ENCODE measurements around the gene CCDC74B.
"Not testable (repeated sequence)": the region's sequence is repeated elsewhere in the genome, so short reads cannot be mapped to it uniquely, and the experiment has no call there.

The CCDC74B gene

DNA sequence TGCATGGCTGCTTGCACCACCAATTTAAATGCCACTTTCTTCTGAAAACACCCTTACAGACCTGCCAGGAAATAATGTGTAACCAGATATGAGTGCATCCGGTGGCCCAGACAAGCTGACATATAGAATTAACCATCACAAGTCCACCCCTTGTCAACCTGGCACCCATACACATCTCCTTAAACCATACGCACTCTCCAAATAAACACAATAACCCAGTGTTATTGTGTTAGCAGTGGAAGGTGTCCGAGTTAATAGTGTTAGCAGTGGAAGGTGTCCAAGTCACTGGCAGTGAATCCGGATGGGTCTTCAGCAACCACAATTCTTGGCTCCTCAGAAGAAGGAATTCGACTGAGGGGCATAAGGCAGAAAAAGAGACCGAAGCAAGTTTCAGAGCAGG is 3.6 kb upstream of the CCDC74B start:
- FAIRE-seq = not testable (repeated sequence)

DNA sequence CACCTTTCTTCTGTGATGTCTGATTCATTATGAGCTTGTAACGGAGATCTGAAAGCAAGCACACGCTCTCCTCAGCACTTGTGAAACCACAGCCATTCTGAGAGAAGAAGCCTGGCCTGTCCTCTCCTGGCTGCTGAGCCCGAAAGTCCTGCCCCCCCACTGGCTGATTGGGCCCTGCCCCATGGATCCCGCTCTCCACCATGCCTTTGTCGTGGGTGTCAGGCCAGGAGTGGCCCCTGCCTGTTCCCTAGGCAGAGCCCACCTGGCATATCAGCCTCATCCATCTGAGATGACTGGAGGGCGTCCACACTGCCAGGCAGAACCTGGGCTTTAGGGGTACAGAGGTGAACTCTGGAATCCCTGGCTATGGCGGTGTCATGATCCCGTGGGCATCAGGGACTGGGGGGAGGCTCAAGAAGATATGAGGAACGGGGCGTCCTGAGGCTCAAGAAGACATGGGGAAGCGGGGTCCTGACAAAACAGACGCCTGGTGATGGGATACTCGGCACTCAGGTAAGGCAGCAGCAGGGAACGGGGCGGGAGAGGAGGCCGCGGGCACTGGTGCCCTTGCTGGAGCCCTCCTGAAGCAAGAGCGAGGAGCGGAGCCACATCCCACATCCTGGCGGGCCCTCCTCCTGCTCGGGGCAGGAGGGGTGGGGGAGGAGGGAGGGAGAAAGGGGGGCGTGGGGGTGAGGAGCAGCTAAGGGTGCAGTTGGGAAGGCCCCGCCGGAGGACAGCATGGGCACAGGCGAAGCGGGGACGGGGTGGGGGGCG is 1.5 kb downstream of the CCDC74B start:
- not testable (repeated sequence) for FAIRE-seq

DNA sequence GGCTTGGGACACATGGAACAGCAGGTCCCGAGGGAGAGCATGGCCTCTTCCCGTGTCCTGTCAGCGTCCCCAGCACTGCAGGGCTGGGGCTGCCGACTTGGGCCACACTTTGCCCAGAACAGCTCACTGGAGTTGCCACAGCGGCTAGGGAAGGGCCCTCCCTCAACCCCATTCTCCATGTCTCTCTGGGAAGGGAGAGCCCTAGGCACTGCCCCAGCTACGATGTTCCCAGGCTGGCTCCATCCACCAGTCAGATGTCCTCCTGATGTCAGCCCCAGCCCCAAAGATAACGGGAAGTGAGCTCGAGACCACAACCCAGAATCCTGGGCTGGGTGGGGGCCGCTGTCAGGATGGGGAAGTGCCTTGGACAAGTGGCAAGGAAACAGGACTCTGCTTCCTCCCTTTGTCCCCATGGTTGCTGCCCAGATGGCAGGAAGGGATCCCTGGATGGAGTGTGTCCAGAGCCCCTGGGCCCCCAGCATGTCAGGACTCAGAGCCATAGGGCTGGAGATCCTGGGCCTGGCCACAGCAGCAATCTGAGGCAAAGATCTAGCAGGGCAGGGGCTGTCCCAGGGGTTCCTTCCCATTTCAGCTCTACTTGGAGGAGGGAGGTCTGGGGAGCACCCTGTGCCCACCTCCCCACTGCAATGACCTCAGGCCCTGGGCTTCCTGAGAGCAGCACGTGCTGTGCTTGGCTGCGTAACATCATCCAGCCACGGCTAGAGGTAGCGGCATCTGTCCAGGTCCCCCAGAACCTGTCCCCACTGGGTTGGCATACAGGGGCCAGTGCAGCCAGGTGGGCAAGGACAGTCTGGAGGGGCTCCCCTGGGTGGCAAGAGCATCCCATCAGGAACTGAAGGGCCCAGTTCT is 2.3 kb downstream of the CCDC74B start:
- not testable (repeated sequence) for FAIRE-seq

DNA sequence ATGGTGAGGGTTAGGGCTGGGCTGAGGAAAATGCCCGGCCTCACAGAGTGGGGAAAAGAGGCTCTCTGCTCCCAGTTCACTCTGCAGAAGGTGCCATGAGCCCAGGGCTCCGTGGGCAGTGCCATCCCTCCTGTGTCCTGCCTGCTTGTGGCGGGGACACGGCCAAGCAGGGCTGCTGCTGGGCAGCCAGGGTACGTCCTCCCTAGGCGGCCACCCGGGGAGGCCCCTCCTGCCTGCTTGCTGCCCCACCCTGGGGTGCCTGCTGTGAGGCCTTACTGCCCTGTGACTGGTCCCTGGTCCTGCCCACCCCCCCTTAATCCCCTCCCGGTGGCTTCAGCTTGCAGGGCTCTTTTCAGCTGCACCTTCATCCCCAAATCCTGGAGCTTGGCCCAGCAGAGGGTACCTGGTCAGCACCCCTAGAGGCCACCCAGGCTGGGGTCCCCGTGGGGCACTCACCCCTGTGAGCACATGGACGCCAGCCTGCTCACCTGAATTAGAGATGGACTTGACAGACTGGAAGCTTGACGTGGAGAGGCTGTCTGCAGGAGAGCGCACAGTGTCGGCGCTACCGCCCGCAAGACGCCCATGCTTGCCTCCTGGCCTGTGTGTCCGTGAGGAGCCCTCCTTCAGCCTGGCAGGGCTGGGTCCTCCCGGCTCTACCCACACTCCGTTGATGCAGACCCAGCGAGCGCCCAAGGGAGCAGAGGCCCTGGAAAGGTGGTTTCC is 3.1 kb downstream of the CCDC74B start:
- FAIRE-seq = not testable (repeated sequence)

DNA sequence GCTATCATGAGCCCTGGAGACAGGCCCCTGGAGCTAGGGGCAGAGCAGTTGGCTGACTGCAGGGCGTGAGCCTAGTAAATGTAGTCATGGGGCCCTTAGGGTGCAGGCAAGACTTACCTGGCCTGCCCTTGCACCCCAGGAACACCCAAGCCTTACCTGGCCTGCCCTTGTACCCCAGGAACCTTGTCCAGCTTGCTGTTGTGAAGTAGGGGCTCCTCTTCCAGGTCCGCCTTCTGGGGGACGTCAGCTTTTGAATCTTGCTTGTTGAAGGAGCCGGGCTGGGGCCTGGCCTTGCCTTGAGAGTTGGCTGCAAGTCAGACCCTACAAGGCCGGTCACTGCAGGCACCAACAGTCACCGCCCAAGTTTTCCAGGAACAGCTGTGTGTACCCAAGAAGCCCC is 3.9 kb downstream of the CCDC74B start:
- FAIRE-seq = not testable (repeated sequence)

DNA sequence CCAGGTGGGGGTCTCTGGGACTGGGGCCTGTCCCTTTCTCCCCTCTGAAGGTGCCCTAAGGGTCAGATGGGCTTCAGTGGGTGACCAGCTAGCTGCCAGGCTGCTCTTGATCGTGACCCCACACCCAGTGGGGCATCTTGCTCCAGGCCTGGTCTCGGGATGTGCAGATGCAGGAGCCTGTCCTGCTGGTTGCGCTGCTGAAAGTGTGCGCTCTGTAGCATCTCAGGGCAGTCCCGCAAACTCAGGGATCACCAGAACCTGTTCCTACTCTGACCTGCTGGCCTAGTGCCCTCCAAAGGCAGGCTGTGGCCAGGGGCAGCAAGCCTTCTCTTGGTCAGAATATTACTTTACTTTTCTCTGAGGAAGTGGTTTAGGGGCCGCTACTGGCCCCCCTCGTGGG is 4.4 kb downstream of the CCDC74B start:
- not testable (repeated sequence) for FAIRE-seq

DNA sequence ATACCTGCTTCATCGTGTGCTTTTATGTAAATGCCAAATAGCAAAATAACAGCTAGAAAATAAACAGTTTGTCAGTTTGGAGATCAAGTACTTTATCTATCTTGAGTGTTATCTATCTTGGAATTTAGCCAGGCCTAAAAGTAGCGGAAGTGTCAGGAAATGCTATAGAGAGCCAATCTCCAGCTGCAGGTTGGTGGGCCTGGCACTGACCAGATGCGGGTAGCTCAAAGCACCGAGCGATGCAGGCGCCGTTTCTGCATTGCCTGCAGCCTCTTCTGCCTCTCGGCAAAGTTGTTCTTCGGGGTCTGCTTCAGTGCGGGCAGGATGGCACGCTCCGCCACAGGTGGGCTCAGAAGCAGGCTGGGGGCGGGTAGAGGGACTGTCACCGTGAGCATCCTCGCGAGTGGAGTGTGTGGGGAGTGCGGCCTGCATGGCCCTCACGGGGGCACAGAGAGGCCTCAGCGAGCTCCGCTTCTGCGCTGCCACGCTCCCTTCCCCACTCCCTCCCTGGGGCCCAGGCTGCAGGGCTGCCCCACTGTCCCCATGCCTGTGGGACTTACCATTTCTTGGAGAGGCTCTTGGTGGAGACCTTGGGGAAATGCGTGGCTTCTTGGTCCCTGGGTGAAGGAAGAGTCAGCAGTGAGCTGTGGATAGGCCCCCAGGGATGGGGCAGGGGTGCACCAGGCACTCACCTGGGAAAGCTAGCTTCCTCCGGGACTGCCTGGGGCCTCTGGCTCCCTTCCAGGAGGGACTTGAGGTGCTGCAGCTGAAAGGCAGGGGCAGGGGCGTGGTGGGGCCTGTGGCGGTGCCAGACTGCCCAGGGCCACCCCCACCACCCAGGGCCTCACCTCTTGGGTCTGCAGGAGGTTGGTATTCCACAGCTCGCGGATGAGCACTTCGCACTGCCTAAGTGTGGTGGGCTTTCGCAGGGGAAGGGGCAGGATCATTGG is 5.3 kb downstream of the CCDC74B start:
- not testable (repeated sequence) for FAIRE-seq

DNA sequence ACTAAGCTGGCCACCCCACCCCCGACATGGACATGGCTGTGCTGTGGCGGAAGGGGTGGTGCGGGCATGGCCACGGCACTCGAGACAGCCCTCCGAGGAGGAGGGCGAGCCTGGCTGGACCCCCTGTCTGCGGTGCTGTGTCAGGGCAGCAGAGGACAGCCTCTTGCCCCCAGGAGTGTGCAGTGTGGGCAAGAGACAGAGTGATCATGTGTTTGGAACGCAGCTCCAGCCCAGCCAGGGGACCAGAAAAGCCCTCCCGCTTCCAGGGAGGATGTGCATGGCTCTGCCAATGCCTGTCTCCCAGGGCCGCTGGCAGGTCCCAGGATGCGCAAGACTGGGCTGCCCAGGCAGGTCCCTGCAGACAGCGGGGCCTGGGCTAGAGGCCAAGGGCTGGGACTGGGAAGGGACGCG is 6.1 kb downstream of the CCDC74B start:
- not testable (repeated sequence) for FAIRE-seq

DNA sequence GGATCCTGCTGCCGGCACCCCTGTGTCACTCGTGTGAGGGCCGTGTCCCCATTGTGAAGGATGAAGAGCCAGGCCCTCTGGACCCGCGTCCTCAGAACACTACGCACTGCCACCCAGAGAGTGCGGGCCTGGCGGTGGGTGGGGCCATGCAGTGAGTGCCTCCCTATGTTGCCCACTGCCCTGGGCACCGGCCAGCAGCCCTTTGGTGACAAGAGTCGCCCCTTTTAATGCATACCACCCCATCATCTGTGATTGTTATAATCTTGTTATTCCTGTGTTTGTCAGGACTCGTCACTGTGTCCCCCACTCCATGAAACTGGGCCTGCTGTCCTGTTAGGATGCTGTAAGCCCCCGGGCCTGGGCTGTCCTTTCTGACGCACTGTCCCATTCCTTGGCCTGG is 6.6 kb downstream of the CCDC74B start:
- FAIRE-seq = not testable (repeated sequence)

DNA sequence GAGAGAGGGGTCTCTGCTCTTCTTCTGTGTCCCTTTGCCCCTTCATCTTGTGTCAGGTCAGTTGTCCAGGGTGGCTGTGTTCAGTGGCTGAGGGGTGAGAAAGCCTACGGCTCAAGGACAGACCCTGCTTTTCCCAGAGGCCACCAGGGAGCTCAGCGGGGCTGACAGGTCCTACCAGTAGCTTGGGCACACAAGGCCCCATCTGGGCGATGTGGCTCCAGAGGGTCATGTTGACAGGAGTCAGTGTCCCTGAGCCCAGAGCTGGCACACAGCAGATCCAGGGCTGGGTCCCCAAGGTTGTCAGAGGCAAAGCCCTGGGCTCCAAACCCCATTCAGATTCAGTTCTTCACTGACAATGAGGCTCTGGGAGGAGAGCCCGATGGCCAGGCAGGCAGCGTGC is 7.8 kb downstream of the CCDC74B start:
- not testable (repeated sequence) for FAIRE-seq

DNA sequence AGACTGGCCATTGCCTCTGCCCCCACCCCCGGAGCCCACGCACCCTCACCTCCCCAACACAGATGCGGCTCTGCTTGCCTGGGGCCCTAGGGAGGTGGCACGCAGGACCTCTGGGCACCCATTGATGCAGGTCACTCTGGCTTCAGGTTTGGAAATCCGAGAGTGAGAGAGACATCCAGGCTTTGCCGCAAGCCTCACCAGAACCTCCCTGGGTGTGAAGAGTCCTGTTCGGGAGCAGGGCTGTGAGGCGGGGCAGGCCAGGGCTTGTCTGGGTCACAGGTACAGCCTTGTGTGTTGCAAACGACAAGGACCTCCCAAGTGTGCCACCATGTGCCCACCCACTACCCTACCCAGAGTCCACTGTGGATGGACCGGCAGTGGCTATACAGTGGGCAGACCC is 8.4 kb downstream of the CCDC74B start:
- not testable (repeated sequence) for FAIRE-seq

DNA sequence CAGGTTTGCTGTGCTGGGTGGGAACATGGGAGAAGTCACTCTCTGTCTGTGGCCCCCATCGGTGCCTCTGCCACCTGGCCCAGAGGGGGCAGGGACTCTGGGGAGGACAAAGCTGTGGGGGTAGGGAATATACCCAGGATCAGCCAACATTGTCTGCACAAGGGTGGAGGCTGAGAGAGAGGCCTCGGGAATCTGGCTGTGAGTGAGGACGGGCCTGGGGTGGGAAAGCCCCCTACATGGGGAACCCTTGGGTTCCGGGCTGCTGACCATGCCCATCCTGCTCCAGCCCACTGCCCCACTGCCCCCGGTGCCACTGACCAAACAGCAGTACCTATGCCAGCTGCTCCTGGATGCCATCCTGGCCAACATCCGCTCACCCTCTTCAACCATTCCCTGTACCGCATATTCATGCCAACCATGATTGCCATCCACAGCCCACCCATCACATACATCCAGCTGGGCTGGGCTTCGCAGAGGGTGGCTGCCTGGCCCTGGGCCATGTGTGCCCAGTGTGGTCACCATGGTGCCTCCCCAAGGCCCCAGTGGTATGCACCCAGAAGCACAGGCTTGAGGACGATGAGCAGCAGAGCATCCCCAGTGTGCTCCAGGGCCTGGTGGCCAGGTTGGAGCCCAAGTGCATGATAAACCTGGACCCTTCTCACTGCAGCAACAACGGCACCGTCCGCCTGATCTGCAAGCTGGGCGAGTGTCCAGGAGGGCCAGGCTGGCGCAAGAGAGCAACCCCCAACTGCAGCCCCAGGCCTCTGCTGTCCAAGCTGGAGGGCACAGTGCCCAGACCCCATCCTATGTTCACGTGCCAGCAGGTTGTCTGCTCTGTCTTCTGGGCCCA is 9.0 kb downstream of the CCDC74B start:
- no peak for FAIRE-seq

DNA sequence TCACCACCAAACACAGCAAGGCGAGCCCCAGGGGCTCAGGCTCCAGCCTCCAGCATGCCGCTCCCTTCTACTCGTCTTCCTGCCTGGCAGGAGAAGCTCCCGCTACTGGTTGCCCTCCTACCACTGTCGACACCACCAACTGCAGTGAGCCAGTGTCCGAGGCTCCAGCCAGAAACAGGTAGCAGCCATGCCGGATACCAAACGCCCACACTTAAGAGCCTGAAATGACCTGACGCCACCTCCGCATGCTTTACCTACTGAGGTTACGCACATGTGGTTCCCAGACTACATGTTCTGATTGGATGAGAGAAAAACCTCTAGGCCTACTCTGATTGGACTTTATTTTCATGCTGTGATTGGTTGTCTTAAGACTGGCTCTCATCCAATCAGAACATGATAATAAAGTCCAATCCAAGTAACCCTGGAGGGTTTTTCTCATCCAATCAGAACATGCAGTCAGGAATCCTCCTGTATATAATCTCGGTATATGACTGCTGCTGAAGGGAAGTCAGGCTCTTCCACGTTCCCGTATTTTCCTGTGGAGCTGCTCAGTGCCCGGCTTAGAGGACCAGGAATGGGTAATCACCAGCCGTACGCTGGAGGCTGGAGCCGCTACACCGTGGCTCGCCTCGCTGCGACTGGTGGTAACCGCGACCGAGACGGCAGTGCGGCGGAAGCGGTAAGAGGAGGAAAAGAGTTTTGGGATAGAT is 15.6 kb downstream of the CCDC74B start, which contains the start of gene POTEF:
Gene POTEF (minus strand): TSS at position 103 of the 710 bp plus-strand sequence. CDS start 8,707 bp downstream, outside the sequence.
- FAIRE-seq = not testable (repeated sequence)

DNA sequence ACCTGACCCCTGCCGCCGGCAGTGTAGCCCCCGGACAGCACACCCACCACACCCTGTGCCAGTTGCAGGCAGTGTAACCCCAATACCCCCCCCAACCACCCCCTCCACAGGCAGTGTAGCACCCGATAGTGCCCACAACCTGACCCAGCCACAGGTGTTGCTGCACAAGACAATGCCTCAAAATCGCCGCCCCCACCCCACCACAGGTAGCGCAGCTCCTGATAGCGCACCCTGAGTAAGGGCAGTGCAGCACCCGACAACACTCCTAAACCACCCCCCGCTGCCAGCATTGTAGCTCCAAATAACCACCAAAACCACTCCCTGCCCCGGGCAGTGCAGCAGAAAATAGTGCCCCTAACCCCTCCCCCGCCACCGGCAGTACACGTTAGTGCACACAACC is 16.4 kb downstream of the CCDC74B start:
- FAIRE-seq = not testable (repeated sequence)

DNA sequence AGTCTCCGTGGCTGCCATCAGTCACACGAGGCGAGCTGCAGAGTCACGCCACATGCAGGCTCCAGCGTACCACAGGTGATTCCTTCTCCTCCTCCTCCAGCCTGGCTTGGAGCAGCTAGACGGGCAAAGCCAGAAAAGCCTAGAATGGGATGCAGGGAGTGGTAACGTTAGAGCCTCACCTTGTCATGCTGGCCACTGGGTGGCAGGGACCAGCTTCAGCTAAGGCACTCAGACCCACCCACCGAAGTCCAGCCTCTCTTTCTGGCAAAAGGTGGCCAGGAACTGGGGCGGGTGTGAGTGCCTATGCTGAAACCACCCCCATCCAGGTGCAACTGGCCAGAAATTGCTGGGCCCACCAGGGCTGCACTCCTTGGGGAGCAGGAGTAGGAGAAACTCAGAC is 17.2 kb downstream of the CCDC74B start:
- FAIRE-seq = not testable (repeated sequence)

DNA sequence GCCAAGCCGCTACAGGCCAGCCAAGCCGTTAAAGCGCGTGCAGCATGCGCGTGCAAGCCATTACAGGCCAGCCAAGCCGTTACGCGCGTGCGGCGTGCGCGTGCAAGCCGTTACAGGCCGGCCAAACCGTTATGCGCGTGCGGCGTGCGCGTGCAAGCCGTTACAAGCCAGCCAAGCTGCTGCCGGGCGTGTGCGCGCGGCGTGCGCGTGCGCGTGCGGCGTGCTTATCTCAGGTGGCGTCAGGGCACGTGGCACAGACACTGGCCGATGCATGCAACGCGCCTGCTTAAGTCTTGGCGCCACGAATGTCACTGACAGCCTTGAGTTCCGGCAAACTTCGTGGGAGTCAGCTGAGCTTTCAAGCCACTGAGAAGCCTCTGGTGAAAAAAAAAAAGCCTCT is 24.0 kb downstream of the CCDC74B start:
- not testable (repeated sequence) for FAIRE-seq

DNA sequence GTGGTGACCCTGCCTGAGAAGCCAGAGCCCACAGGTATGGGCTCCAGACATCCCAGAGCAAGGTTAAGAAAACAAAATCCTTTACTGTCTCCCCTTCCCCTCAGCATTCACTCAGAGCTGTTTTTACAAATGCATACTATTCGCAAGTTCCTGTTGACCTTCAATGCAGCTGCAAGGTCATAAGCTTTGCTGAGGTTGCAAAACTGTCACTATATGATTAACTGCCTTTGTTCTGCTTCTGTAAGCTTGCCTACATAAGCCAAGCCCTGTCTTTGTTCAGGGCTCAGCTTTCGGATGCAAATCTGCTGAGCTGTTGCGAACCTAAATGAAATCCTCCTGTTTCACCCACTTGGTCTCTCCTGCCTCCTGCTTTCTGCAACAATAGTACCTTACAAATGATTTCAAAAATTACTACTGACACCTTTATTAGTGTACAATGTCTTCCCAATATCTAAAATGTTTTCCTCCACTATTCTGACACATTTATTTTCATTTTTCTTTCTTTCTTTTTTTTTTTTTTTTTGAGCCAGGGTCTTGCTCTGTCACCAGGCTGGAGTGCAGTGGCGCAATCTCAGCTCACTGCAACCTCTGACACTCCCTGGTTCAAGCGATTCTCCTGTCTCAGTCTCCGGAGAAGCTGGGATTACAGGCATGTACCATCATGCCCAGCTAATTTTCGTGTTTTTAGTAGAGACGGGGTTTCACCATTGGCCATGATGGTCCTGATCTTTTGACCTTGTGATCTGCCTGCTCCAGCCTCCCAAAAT is 42.1 kb downstream of the CCDC74B start:
- FAIRE-seq = not testable (repeated sequence)
